IMR-90 (cell line): ENCODE data around the gene FAF2. TPM values are rescaled to one million over a fixed set of nuclear protein-coding genes. Genes with fewer than 3 reads are reported as not detected.

Experiments
- ATAC-seq: fragments of 200-7000 bp; cut with Tn5 transposase; 2 replicates; pipeline ENCODE4 v1.9.1; 2020; ENCODE audit warnings: low read depth, mild to moderate bottlenecking, moderate library complexity
- BruUV-seq: library from RNA; stranded (reverse); fragments of 400-500 nt; replicated peaks from 2 replicates; lab custom pipeline; 2021; lab: Mats Ljungman, UMichigan
- CTCF ChIA-PET: fragments of 300-600 bp; formaldehyde crosslinking; extraction: SDS; loops from one replicate; lab custom pipeline; 2021; ENCODE audit warnings: antibody characterized with exemption; lab: Yijun Ruan, JAX
- POLR2A ChIA-PET: fragments of 300-600 bp; sonication (Branson Sonifier 250); formaldehyde crosslinking; loops from one replicate; lab custom pipeline; 2022; ENCODE audit warnings: antibody characterized with exemption; ENCODE audit not compliant: unreplicated experiment; lab: Charles Lee
- DNase-seq: peaks from one replicate; pipeline ENCODE4 v3.0.0; 2013
- H2AFZ ChIP-seq: replicated peaks from 2 replicates; pipeline ENCODE3; 2013; ENCODE audit warnings: low read length, mild to moderate bottlenecking; ENCODE audit not compliant: poor library complexity
- H2AK5ac ChIP-seq: 2 replicates; pipeline ENCODE4 v1.6.1; 2013; ENCODE audit warnings: low read depth, low read length, inconsistent platforms
- H2AK9ac ChIP-seq: replicated peaks from 2 replicates; pipeline ENCODE3; 2013; ENCODE audit warnings: mild to moderate bottlenecking, low read depth, low read length, moderate library complexity; ENCODE audit not compliant: poor library complexity
- H2BK120ac ChIP-seq: 2 replicates; pipeline ENCODE4 v1.6.1; 2013; ENCODE audit warnings: low read depth, low read length, inconsistent platforms
- H2BK15ac ChIP-seq: 3 replicates; pipeline ENCODE4 v1.6.1; 2013; ENCODE audit warnings: low read depth, low read length, inconsistent platforms
- H2BK20ac ChIP-seq: 2 replicates; pipeline ENCODE4 v1.6.1; 2013; ENCODE audit warnings: low read depth, mild to moderate bottlenecking, inconsistent platforms, low read length, moderate library complexity
- H2BK5ac ChIP-seq: 2 replicates; pipeline ENCODE4 v1.6.1; 2013; ENCODE audit warnings: mild to moderate bottlenecking, low read depth, low read length, inconsistent platforms; ENCODE audit not compliant: poor library complexity, severe bottlenecking
- H3K14ac ChIP-seq: replicated peaks from 2 replicates; pipeline ENCODE4 v1.6.1; 2013; ENCODE audit warnings: low read depth, low read length, inconsistent platforms
- H3K18ac ChIP-seq: 2 replicates; pipeline ENCODE4 v1.6.1; 2013; ENCODE audit warnings: low read depth, low read length, control low read depth
- H3K23ac ChIP-seq: 2 replicates; pipeline ENCODE4 v1.6.1; 2013; ENCODE audit warnings: low read depth, low read length, inconsistent platforms
- H3K27ac ChIP-seq: 2 replicates; pipeline ENCODE4 v1.5.1; 2013; ENCODE audit warnings: mild to moderate bottlenecking, control low read depth, low read length; ENCODE audit not compliant: insufficient read depth
- H3K27me3 ChIP-seq: 2 replicates; pipeline ENCODE4 v1.6.1; 2013; ENCODE audit warnings: low read length; ENCODE audit not compliant: control insufficient read depth, insufficient read depth
- H3K36me3 ChIP-seq: 2 replicates; pipeline ENCODE4 v1.6.1; 2013; ENCODE audit warnings: low read length, mixed read lengths; ENCODE audit not compliant: control insufficient read depth, insufficient read depth
- H3K4ac ChIP-seq: 2 replicates; pipeline ENCODE4 v1.6.1; 2013; ENCODE audit warnings: low read depth, low read length, inconsistent platforms
- H3K4me1 ChIP-seq: 2 replicates; pipeline ENCODE4 v1.6.1; 2013; ENCODE audit warnings: low read length, mixed read lengths; ENCODE audit not compliant: control insufficient read depth, insufficient read depth
- H3K4me2 ChIP-seq: 2 replicates; pipeline ENCODE4 v1.6.1; 2013; ENCODE audit warnings: low read depth, mild to moderate bottlenecking, control low read depth, low read length, moderate library complexity
- H3K4me3 ChIP-seq: 2 replicates; pipeline ENCODE4 v1.5.1; 2013; ENCODE audit warnings: low read depth, mild to moderate bottlenecking, control low read depth, low read length, moderate library complexity; ENCODE audit not compliant: insufficient read depth
- H3K56ac ChIP-seq: 2 replicates; pipeline ENCODE4 v1.6.1; 2013; ENCODE audit warnings: low read length, inconsistent platforms; ENCODE audit not compliant: insufficient read depth; ENCODE audit errors: extremely low read depth
- H3K79me1 ChIP-seq, 2 experiments: 2 replicates each; pipeline ENCODE4 v1.6.1; 2013; ENCODE audit warnings: low read length in 2 of 2, inconsistent platforms in 1 of 2, low read depth in 1 of 2
- H3K9ac ChIP-seq: 2 replicates; pipeline ENCODE4 v1.6.1; 2013; ENCODE audit warnings: low read depth, low read length, control low read depth
- H3K9me1 ChIP-seq: 2 replicates; pipeline ENCODE4 v1.6.1; 2013; ENCODE audit warnings: low read length, inconsistent platforms; ENCODE audit not compliant: insufficient read depth
- H3K9me3 ChIP-seq: 2 replicates; pipeline ENCODE4 v1.6.1; 2013; ENCODE audit warnings: low read length; ENCODE audit not compliant: control insufficient read depth, insufficient read depth
- H4K20me1 ChIP-seq: 2 replicates; pipeline ENCODE4 v1.6.1; 2013; ENCODE audit warnings: low read length, inconsistent platforms; ENCODE audit not compliant: insufficient read depth
- H4K5ac ChIP-seq: 2 replicates; pipeline ENCODE4 v1.6.1; 2013; ENCODE audit warnings: mild to moderate bottlenecking, low read depth, low read length, control low read depth
- H4K8ac ChIP-seq, 2 experiments: 2 replicates each; pipeline ENCODE4 v1.6.1; 2013; ENCODE audit warnings: low read depth in 2 of 2, low read length in 2 of 2, control low read depth in 1 of 2, inconsistent platforms in 1 of 2
- H4K91ac ChIP-seq: 2 replicates; pipeline ENCODE4 v1.6.1; 2013; ENCODE audit warnings: low read depth, low read length, inconsistent platforms; ENCODE audit not compliant: insufficient read depth
- BHLHE40 ChIP-seq: fragments of 150-350 bp; IDR thresholded peaks from 2 replicates; pipeline ENCODE4 v1.6.1; 2016; ENCODE audit warnings: mild to moderate bottlenecking, low read depth, low read length
- CEBPB ChIP-seq: IDR thresholded peaks from 2 replicates; pipeline ENCODE4 v1.6.1; 2012; ENCODE audit warnings: low read depth, low read length, improper control_type of control experiment
- CHD1 ChIP-seq: IDR thresholded peaks from 2 replicates; pipeline ENCODE4 v1.6.1; 2012; ENCODE audit warnings: low read depth, low read length, improper control_type of control experiment
- FOS ChIP-seq: fragments of 150-350 bp; IDR thresholded peaks from 2 replicates; pipeline ENCODE4 v1.6.1; 2016; ENCODE audit warnings: low read depth, low read length
- MAFK ChIP-seq: IDR thresholded peaks from 2 replicates; pipeline ENCODE4 v1.6.1; 2012; ENCODE audit warnings: low read depth, low read length, improper control_type of control experiment
- MAZ ChIP-seq: IDR thresholded peaks from 2 replicates; pipeline ENCODE4 v1.6.1; 2012; ENCODE audit warnings: low read depth, mild to moderate bottlenecking, low read length, improper control_type of control experiment, moderate library complexity, borderline replicate concordance
- MXI1 ChIP-seq: IDR thresholded peaks from 2 replicates; pipeline ENCODE4 v1.6.1; 2012; ENCODE audit warnings: low read depth, mild to moderate bottlenecking, low read length, moderate library complexity, borderline replicate concordance
- NFE2L2 ChIP-seq: fragments of 150-350 bp; IDR thresholded peaks from 2 replicates; pipeline ENCODE4 v1.6.1; 2016; ENCODE audit warnings: low read depth, mild to moderate bottlenecking, low read length
- POLR2A ChIP-seq: IDR thresholded peaks from 2 replicates; pipeline ENCODE4 v1.6.1; 2012; ENCODE audit warnings: mild to moderate bottlenecking, low read depth, low read length
- RAD21 ChIP-seq: IDR thresholded peaks from 2 replicates; pipeline ENCODE4 v1.6.1; 2012; ENCODE audit warnings: low read length, improper control_type of control experiment
- RCOR1 ChIP-seq: IDR thresholded peaks from 2 replicates; pipeline ENCODE4 v1.6.1; 2012; ENCODE audit warnings: mild to moderate bottlenecking, low read length, improper control_type of control experiment; ENCODE audit not compliant: insufficient replicate concordance
- RFX5 ChIP-seq: IDR thresholded peaks from 2 replicates; pipeline ENCODE4 v1.8.0; 2012; ENCODE audit warnings: low read depth, mild to moderate bottlenecking, low read length, moderate library complexity
- SMC3 ChIP-seq: fragments of 150-350 bp; IDR thresholded peaks from 2 replicates; pipeline ENCODE4 v1.6.1; 2016; ENCODE audit warnings: low read depth, mild to moderate bottlenecking, antibody characterized with exemption, low read length, moderate library complexity
- WGBS, 2 experiments: methylation state at CpG; one replicate each; pipeline versions ENCODE4 v1.1.5 to v1.1.7; 2013; ENCODE audit warnings: missing lambda C conversion rate in 2 of 2; ENCODE audit not compliant: insufficient read length in 1 of 2; ENCODE audit errors: extremely low coverage in 2 of 2; 5-methylcytosine and 5-hydroxymethylcytosine counted together
- dilution Hi-C: fragments of 300-500 bp; cut with HindIII; formaldehyde crosslinking; loops from one replicate; pipeline ENCODE4 v1.14.3; 2018; ENCODE audit warnings: low sequenced_read_pairs; ENCODE audit not compliant: unreplicated experiment
- in situ Hi-C: fragments of 300-500 bp; cut with MboI; formaldehyde crosslinking; loops from 3 replicates; pipeline ENCODE4 v1.14.3; 2019; ENCODE audit warnings: low sequenced_read_pairs, inconsistent platforms, mixed read lengths
- intact Hi-C: fragments of 100-400 bp; cut with micrococcal nuclease; formaldehyde crosslinking; loops from 2 replicates; pipeline ENCODE4 v1.10.0; 2022
- polyA plus RNA-seq, 3 experiments: library from polyadenylated mRNA; depleted of rRNA; stranded (reverse); fragments of >200 nt; gene quantifications; 2 replicates each; pipeline ENCODE4 v1.2.3, GENCODE V29; 2012; ENCODE audit warnings: low replicate concordance in 1 of 3
- total RNA-seq: library from RNA; depleted of rRNA; stranded (reverse); fragments of >200 nt; gene quantifications from 2 replicates; pipeline ENCODE4 v1.2.3, GENCODE V29; 2012
- TF ChIP-seq, protein P1 (sequence below): conservative IDR thresholded peaks from 2 replicates; pipeline ENCODE4 v1.5.1; 2012; ENCODE audit warnings: mild to moderate bottlenecking, low read depth, low read length, improper control_type of control experiment
- TF ChIP-seq, protein P2 (sequence below): fragments of 150-350 bp; IDR thresholded peaks from 2 replicates; pipeline ENCODE4 v1.6.1; 2016; ENCODE audit warnings: low read depth, mild to moderate bottlenecking, low read length, moderate library complexity, borderline replicate concordance
- TF ChIP-seq, protein P3 (sequence below): fragments of 150-350 bp; IDR thresholded peaks from 2 replicates; pipeline ENCODE4 v1.6.1; 2017; ENCODE audit warnings: mild to moderate bottlenecking, antibody characterized with exemption, low read length, low read depth

The FAF2 gene
- total and polyA plus RNA-seq, 2 of the 4 experiments (the other 2 are of a cell fraction): 32.9 to 47.0 TPM

DNA sequence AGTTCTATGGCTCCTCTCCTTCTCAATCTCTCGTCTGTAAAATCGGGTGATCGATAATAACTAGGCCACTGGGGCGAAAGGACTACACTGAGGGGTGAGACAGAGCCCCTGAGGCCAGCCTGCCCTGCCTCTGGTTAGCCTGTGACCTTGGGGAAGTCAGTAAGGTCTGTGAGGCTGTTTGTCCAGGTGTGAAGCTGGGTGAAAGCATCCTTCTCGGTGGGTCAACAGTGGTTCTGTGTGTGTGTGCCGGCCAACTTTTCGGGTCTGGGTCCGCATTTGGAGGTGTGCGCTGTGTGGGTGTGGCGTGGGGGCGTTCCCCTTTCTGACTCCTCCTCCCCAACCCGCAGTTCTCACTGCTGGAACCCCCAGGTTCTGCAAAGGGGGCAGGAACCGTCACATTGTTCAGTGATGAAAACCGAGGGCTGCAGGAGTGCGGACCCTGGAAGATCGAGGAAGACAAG, 94.0 kb downstream of the FAF2 start:
- ChIA-PET POLR2A (no interaction called here), CTCF (no interaction called here)
- Histone ChIP-seq H4K91ac (no peak overlapping the region), H3K56ac (no peak overlapping the region), H2BK15ac (no peak overlapping the region), H2AK9ac (peak overlapping the region; percentile 71), H3K9ac (no peak overlapping the region), H3K4me1 (peaks cover 9% of the 10 kb centered on the region), H2AFZ (peak overlapping the region; percentile 84), H3K79me1 (no peaks in the 10 kb centered on the region; a peak in 1 of 4 replicates), H3K23ac (peak overlapping the region; percentile 59; the same call in 1 of the 2 replicates), H3K9me1 (no peaks in the 10 kb centered on the region), H3K14ac (no peak overlapping the region), H2BK20ac (0 out of 2 replicates have a peak overlapping the region, but pooled peaks have one; percentile 36), H3K4ac (peak overlapping the region; percentile 54; the same call in 1 of the 2 replicates), H3K9me3 (no peaks in the 10 kb centered on the region), H4K8ac (peak overlapping the region; percentile 53 to 70; a peak in 2 of 4 replicates), H3K27ac (no peak overlapping the region), H3K18ac (no peak overlapping the region), H3K36me3 (no peaks in the 10 kb centered on the region), H3K4me2 (peak overlapping the region; percentile 85), H4K20me1 (no peaks in the 10 kb centered on the region), H2AK5ac (peak overlapping the region; percentile 29; the same call in 1 of the 2 replicates), H2BK5ac (no peak overlapping the region), H2BK120ac (no peak overlapping the region), H3K4me3 (peak overlapping the region; percentile 46), H4K5ac (peak overlapping the region; percentile 35; the same call in 1 of the 2 replicates), H3K27me3 (no peaks in the 10 kb centered on the region)
- TF ChIP-seq MAZ (no peak), MAFK (no peak), CEBPB (no peak), FOS (no peak), CHD1 (no peak), RCOR1 (no peak), SMC3 (no peak), RAD21 (no peak), MXI1 (no peak), RFX5 (no peak), NFE2L2 (no peak), POLR2A (no peak), BHLHE40 (no peak)
- TF ChIP-seq, protein P1, sequence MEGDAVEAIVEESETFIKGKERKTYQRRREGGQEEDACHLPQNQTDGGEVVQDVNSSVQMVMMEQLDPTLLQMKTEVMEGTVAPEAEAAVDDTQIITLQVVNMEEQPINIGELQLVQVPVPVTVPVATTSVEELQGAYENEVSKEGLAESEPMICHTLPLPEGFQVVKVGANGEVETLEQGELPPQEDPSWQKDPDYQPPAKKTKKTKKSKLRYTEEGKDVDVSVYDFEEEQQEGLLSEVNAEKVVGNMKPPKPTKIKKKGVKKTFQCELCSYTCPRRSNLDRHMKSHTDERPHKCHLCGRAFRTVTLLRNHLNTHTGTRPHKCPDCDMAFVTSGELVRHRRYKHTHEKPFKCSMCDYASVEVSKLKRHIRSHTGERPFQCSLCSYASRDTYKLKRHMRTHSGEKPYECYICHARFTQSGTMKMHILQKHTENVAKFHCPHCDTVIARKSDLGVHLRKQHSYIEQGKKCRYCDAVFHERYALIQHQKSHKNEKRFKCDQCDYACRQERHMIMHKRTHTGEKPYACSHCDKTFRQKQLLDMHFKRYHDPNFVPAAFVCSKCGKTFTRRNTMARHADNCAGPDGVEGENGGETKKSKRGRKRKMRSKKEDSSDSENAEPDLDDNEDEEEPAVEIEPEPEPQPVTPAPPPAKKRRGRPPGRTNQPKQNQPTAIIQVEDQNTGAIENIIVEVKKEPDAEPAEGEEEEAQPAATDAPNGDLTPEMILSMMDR: no peak
- TF ChIP-seq, protein P2, sequence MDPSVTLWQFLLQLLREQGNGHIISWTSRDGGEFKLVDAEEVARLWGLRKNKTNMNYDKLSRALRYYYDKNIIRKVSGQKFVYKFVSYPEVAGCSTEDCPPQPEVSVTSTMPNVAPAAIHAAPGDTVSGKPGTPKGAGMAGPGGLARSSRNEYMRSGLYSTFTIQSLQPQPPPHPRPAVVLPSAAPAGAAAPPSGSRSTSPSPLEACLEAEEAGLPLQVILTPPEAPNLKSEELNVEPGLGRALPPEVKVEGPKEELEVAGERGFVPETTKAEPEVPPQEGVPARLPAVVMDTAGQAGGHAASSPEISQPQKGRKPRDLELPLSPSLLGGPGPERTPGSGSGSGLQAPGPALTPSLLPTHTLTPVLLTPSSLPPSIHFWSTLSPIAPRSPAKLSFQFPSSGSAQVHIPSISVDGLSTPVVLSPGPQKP: no peak
- TF ChIP-seq, protein P3, sequence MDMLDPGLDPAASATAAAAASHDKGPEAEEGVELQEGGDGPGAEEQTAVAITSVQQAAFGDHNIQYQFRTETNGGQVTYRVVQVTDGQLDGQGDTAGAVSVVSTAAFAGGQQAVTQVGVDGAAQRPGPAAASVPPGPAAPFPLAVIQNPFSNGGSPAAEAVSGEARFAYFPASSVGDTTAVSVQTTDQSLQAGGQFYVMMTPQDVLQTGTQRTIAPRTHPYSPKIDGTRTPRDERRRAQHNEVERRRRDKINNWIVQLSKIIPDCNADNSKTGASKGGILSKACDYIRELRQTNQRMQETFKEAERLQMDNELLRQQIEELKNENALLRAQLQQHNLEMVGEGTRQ: no peak
- dilution Hi-C loops (no loop called here), in situ Hi-C loops (no loop called here), intact Hi-C loops (no loop called here)
- WGBS, 2 experiments: no CpG with 5 or more reads among the region's 16 CpGs
- no TSS peak for BruUV-seq
- DNase-seq (no peak), ATAC-seq (no peak)
